ENCODE measurements around the gene BRCA1. TPM values are rescaled to one million over a fixed set of nuclear protein-coding genes. Genes with fewer than 3 reads are reported as not detected.

The BRCA1 gene
- total RNA-seq, 2 donors from 2014 or later: 8.6 to 21.1 TPM

DNA sequence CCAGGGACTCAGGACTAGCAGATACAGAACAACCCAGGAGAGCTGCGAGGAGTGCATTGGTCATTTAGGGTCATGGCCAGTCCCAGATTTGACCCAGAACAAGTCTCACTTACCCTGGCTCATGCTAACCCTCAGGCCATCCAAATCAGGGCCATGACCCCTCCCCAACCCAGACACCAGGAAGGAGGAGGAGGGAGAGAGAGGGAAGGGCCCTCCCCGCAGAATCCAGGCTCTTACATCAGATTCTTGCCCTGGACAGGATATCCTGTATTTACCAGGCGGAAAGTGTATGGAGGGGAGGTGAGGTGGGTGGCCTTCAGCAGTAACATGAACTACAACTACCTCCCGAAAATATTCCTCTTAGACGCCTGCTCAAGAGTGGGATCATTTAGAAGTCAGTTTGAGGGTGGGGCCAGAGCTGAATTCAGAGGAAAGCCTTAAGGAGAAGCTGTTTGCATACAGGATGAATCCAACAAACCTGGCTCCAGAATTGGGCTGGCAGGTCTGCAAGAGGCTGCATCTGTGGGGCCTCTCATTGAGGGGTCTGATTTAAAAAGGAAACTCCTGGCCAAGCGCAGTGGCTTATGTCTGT lies 105.0 kb downstream of the BRCA1 start:
- peak overlapping the region in 1 of 2 donors; percentile 86 for H3K27ac ChIP-seq
- TF ChIP-seq CTCF (IDR thresholded peaks at IDR 0.05): no peak

GRCh38 chr17:43019418-43019817 lies 105.7 kb downstream of the BRCA1 start:
- ATAC-seq (ENCODE audit: insufficient number of reproducible peaks, low FRiP score, low read depth) (no peak), DNase-seq (ENCODE audit: low spot score) (no peak)
- no peak for TF ChIP-seq CTCF (IDR thresholded peaks at IDR 0.05)
- Histone ChIP-seq H3K4me3 (no peak overlapping the region), H3K27ac (peak overlapping the region in 1 of 2 donors; percentile 86), H3K9me3 (no peaks in the 10 kb centered on the region), H3K27me3 (replicated peaks; ENCODE audit: insufficient read depth) (no peaks in the 10 kb centered on the region), H3K4me1 (ENCODE audit: control insufficient read depth in 1 of 2, low read depth in 2 of 2) (peaks cover 15 to 23% of the 10 kb centered on the region in 2 donors), H3K36me3 (peaks cover 12% of the 10 kb centered on the region)

More for the DNA sequence above, 105.0 kb downstream of the BRCA1 start:
- Histone ChIP-seq H3K36me3 (peaks cover 7% of the 10 kb centered on the region), H3K9me3 (no peaks in the 10 kb centered on the region), H3K4me1 (ENCODE audit: control insufficient read depth in 1 of 2, low read depth in 2 of 2) (peaks cover 15 to 23% of the 10 kb centered on the region in 2 donors), H3K4me3 (peak overlapping the region; percentile 100), H3K27me3 (replicated peaks; ENCODE audit: insufficient read depth) (no peaks in the 10 kb centered on the region)
- DNase-seq (ENCODE audit: low spot score) (no peak), ATAC-seq (ENCODE audit: insufficient number of reproducible peaks, low FRiP score, low read depth) (no peak)

GRCh38 chr17:43018932-43019331 lies 106.2 kb downstream of the BRCA1 start:
- Histone ChIP-seq H3K27me3 (replicated peaks; ENCODE audit: insufficient read depth) (no peaks in the 10 kb centered on the region), H3K27ac (no peak overlapping the region), H3K4me3 (no peak overlapping the region), H3K4me1 (ENCODE audit: control insufficient read depth in 1 of 2, low read depth in 2 of 2) (peaks cover 15 to 23% of the 10 kb centered on the region in 2 donors), H3K9me3 (no peaks in the 10 kb centered on the region), H3K36me3 (peaks cover 12% of the 10 kb centered on the region)
- no peak for ATAC-seq (ENCODE audit: insufficient number of reproducible peaks, low FRiP score, low read depth)
- no peak for DNase-seq (ENCODE audit: low spot score)
- no peak for TF ChIP-seq CTCF (IDR thresholded peaks at IDR 0.05)

DNA sequence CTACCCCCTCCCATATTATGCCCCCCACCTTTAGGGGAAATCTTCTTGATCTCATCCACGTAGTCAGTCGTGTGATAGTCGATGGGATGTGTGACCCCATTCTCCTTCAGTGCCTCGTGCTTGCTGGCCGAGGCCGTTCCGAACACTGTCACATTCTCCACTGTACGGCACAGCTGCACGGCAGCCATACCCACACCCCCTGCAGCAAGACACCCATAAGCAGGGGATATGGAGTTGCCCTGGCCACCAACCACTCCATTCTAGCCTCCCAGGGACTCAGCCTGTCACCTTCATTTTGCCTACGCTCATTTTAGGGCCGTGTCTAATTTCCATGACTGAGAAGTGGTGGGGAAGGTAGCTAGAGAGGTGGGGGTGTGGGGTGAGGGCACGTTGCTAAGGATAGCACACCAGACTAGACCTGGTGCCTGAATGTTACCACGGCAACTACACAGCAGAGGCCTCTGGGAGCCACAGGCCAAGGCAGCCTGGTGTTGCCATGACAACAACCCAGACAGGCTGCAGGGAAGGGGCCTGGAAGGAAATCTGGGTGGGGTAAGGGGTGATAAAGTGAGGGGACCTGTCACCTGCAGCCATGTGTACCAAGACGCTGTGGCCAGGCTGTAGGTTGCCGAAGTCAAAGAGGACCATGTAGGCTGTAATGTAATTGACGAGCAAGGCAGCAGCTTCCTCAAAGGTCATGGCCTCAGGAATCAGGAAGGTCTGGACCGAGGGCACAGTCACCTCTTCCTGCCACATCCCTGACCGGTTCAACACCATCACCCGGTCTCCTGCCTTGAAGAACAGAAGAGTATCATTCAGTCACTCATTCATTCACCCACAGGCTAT lies 106.9 kb downstream of the BRCA1 start:
- H3K4me3 ChIP-seq: no peak overlapping the region
- DNase-seq (ENCODE audit: low spot score) (no peak), ATAC-seq (ENCODE audit: insufficient number of reproducible peaks, low FRiP score, low read depth) (no peak)
- peaks cover 15 to 23% of the 10 kb centered on the region in 2 donors for H3K4me1 ChIP-seq (ENCODE audit: control insufficient read depth in 1 of 2, low read depth in 2 of 2)
- no peaks in the 10 kb centered on the region for H3K9me3 ChIP-seq
- H3K36me3 ChIP-seq: peaks cover 12% of the 10 kb centered on the region
- H3K27ac ChIP-seq: no peak overlapping the region
- no peaks in the 10 kb centered on the region for H3K27me3 ChIP-seq (replicated peaks; ENCODE audit: insufficient read depth)
- TF ChIP-seq CTCF (IDR thresholded peaks at IDR 0.05): no peak

- H3K27ac ChIP-seq: no peak overlapping the region
- H3K36me3 ChIP-seq: peaks cover 12% of the 10 kb centered on the region
- no peaks in the 10 kb centered on the region for H3K9me3 ChIP-seq
- no peaks in the 10 kb centered on the region for H3K27me3 ChIP-seq (replicated peaks; ENCODE audit: insufficient read depth)
- ATAC-seq (ENCODE audit: insufficient number of reproducible peaks, low FRiP score, low read depth): no peak
- TF ChIP-seq CTCF (IDR thresholded peaks at IDR 0.05): no peak
- peaks cover 15 to 18% of the 10 kb centered on the region in 2 donors for H3K4me1 ChIP-seq (ENCODE audit: control insufficient read depth in 1 of 2, low read depth in 2 of 2)
- H3K4me3 ChIP-seq: no peak overlapping the region
- DNase-seq (ENCODE audit: low spot score): no peak
These were observed 108.9 kb downstream of the BRCA1 start for GRCh38 chr17:43016216-43016615.

Data from thoracic aorta (tissue), 2 donors.